Chondrocyte (in vitro differentiated cells): ENCODE results near the gene ARFIP1. TPM values are rescaled to one million over a fixed set of nuclear protein-coding genes. Genes with fewer than 3 reads are reported as not detected.
A peak's percentile ranks its signal among the peaks of the same experiment; 100 is the strongest.

Source experiments
- DNase-seq: peaks from one replicate; pipeline ENCODE4 v3.0.0; 2021; ENCODE audit warnings: mixed read lengths, low spot score
- H3K27ac Mint-ChIP-seq: one replicate; pipeline ENCODE4 v1.8.0; 2021; ENCODE audit warnings: mild to moderate bottlenecking, moderate library complexity, mixed read lengths; ENCODE audit not compliant: unreplicated experiment
- H3K27me3 Mint-ChIP-seq: 2 replicates; pipeline ENCODE4 v1.8.0; 2021; ENCODE audit warnings: low read depth, mixed read lengths
- H3K36me3 Mint-ChIP-seq: 2 replicates; pipeline ENCODE4 v1.8.0; 2021; ENCODE audit warnings: low read depth, mixed read lengths
- H3K4me1 Mint-ChIP-seq: 2 replicates; pipeline ENCODE4 v1.8.0; 2021; ENCODE audit warnings: low read depth, mild to moderate bottlenecking, mixed read lengths
- H3K4me3 Mint-ChIP-seq: one replicate; pipeline ENCODE4 v1.8.0; 2021; ENCODE audit warnings: mild to moderate bottlenecking, moderate library complexity, mixed read lengths; ENCODE audit not compliant: unreplicated experiment
- H3K9me3 Mint-ChIP-seq: 2 replicates; pipeline ENCODE4 v1.8.0; 2021; ENCODE audit warnings: low read depth, mixed read lengths
- CTCF ChIP-seq: fragments of 200-600 bp; sonication (generic); IDR thresholded peaks from 2 replicates; pipeline ENCODE4 v1.5.0; 2021; ENCODE audit warnings: antibody characterized with exemption, mild to moderate bottlenecking, moderate library complexity
- long read RNA-seq: library from polyadenylated mRNA; stranded (forward); transcript quantifications from one replicate; pipeline ENCODE4 v2.0.0, GENCODE V29; 2021
- total RNA-seq: library from RNA; stranded (reverse); gene quantifications from 3 replicates; pipeline ENCODE4 v1.2.1, GENCODE V29; 2021

The ARFIP1 gene, protein sequence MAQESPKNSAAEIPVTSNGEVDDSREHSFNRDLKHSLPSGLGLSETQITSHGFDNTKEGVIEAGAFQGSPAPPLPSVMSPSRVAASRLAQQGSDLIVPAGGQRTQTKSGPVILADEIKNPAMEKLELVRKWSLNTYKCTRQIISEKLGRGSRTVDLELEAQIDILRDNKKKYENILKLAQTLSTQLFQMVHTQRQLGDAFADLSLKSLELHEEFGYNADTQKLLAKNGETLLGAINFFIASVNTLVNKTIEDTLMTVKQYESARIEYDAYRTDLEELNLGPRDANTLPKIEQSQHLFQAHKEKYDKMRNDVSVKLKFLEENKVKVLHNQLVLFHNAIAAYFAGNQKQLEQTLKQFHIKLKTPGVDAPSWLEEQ
- total RNA-seq: 25.9 to 30.9 TPM (median 26.8 TPM) in 3 replicates
- long read RNA-seq, transcript ARFIP1-205 (9 exons, 3,424 nt): minor isoform, 6 of 47 reads
- long read RNA-seq, transcript ARFIP1-202 (8 exons, 1,302 nt): minor isoform, 6 of 47 reads
- long read RNA-seq, transcript ARFIP1-201 (9 exons, 3,111 nt): major isoform, 25 of 47 reads
- long read RNA-seq, partial matches to known transcripts: 1 of 47 reads
- long read RNA-seq, other reads (novel, unspliced or antisense): 8 of 47 reads

- H3K27me3 Mint-ChIP-seq: peaks cover 5% of the 10 kb centered on the region
- H3K9me3 Mint-ChIP-seq: no peaks in the 10 kb centered on the region
- TF ChIP-seq CTCF: peak; percentile 56
- H3K4me1 Mint-ChIP-seq: peaks cover 34% of the 10 kb centered on the region
- no peaks in the 10 kb centered on the region for H3K36me3 Mint-ChIP-seq
- peak within 1 kb of the TSS; percentile 100 for H3K27ac Mint-ChIP-seq
- H3K4me3 Mint-ChIP-seq: peak within 1 kb of the TSS; percentile 100
- DNase-seq: peak; percentile 100
Observed at GRCh38 chr4:152779513-152780266, at the start of gene ARFIP1, which contains the start of gene TIGD4. ARFIP1 (plus strand) TSS chr4:152779954; CDS start chr4:152829634, 49,680 bp downstream. TIGD4 (minus strand) TSS chr4:152779730; CDS start chr4:152771004, 8,726 bp downstream.

- Mint-ChIP-seq H3K27me3 (peaks cover 14% of the 10 kb centered on the region), H3K4me3 (no peak overlapping the region), H3K4me1 (no peaks in the 10 kb centered on the region), H3K9me3 (no peaks in the 10 kb centered on the region), H3K36me3 (peaks cover 2% of the 10 kb centered on the region), H3K27ac (no peak overlapping the region)
- no peak for TF ChIP-seq CTCF
- DNase-seq: no peak
Observed at GRCh38 chr4:152731997-152732396, 47.8 kb upstream of the ARFIP1 start.

DNA sequence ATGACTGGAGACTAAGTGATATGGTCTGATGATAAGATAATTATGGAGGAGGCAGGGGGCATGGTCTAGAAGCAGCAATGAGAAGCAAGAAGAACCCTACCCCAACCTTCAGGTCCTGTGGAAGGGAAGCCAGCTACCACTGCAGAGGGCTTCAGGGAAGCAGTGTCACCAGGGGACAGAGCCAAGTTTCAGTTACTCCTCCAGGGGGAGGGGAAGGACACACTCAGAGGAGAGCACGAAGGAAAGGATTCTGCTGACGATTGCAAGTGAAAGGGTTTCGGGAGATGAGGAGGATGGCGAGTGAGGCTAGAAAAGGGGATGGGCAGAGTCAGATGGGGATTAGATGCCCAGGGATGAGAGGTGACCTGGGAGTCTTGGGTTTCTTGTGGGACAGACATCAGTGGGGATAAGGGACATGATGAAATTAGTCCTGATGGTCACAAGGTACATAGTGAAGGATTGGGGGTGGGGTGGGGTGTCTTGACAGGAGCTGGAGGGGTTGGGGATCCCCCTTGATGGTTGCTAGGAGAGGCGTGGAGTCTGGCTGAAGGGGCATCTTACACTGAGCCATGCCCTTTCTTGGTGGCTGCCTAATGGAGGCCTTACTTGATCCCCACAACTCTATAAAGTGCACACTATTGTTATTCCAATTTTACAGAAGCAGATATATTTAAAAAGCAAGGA lies 45.6 kb upstream of the ARFIP1 start:
- no peak for TF ChIP-seq CTCF
- no peaks in the 10 kb centered on the region for H3K36me3 Mint-ChIP-seq

DNA sequence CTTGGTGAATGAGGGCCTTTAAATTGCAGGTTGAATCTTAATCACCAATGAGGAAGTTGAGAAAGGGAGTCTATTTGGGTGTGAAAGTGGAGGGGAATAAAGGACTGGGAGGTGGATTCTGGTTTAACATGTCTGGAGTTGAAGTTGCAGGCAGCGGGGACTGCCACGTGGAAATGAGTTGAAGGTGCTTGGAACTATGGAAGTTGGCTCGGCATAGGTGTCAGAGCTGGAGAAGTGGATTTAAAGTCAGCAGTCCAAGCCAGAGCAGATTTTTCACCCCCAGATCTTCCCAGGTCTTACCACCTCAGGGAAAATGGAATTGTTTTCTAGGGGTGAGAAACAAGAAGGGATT lies 45.1 kb upstream of the ARFIP1 start:
- no peak overlapping the region for H3K27ac Mint-ChIP-seq
- peaks cover 8% of the 10 kb centered on the region for H3K27me3 Mint-ChIP-seq
- no peaks in the 10 kb centered on the region for H3K36me3 Mint-ChIP-seq

More for the DNA sequence above, 45.6 kb upstream of the ARFIP1 start:
- Mint-ChIP-seq H3K27ac (no peak overlapping the region), H3K9me3 (no peaks in the 10 kb centered on the region), H3K4me3 (no peak overlapping the region), H3K4me1 (no peaks in the 10 kb centered on the region), H3K27me3 (peaks cover 8% of the 10 kb centered on the region)
- no peak for DNase-seq

More for the DNA sequence above, 45.1 kb upstream of the ARFIP1 start:
- Mint-ChIP-seq H3K4me1 (no peaks in the 10 kb centered on the region), H3K9me3 (no peaks in the 10 kb centered on the region), H3K4me3 (no peak overlapping the region)
- TF ChIP-seq CTCF: no peak
- no peak for DNase-seq
